22Rv1 (cell line): ENCODE results near the gene ANO2.

Source experiments
- ZFX ChIP-seq: fragments of 450-650 bp; IDR thresholded peaks from 2 replicates; pipeline ENCODE4 v1.6.1; 2017; ENCODE audit warnings: antibody characterized with exemption, borderline replicate concordance
- TF ChIP-seq, protein P1 (sequence below): fragments of 450-650 bp; IDR thresholded peaks from 2 replicates; pipeline ENCODE4 v1.5.1; 2017; ENCODE audit warnings: mild to moderate bottlenecking

DNA sequence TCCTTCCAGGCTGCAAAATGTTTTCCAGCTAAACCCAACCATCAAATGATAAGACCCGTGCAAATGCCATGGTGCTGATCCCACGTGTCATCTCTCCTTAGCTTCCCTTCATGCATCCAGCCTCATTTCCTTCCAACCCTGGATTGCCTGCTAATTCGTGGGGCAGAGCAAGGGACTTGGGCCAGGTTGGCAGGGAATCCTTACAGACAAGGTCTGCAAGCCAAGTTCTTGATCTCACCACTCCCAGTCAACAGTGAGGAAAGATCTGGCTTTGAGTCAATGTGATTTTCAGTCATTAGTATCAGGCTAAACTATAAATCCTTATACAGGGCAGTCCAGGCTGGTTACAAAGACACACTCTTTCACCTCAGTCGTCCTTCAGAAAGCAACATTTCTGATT is 150.9 kb downstream of the ANO2 start:
- TF ChIP-seq, protein P1, sequence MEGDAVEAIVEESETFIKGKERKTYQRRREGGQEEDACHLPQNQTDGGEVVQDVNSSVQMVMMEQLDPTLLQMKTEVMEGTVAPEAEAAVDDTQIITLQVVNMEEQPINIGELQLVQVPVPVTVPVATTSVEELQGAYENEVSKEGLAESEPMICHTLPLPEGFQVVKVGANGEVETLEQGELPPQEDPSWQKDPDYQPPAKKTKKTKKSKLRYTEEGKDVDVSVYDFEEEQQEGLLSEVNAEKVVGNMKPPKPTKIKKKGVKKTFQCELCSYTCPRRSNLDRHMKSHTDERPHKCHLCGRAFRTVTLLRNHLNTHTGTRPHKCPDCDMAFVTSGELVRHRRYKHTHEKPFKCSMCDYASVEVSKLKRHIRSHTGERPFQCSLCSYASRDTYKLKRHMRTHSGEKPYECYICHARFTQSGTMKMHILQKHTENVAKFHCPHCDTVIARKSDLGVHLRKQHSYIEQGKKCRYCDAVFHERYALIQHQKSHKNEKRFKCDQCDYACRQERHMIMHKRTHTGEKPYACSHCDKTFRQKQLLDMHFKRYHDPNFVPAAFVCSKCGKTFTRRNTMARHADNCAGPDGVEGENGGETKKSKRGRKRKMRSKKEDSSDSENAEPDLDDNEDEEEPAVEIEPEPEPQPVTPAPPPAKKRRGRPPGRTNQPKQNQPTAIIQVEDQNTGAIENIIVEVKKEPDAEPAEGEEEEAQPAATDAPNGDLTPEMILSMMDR = no peak
- TF ChIP-seq ZFX = no peak
